Measurements from ENCODE around the gene TBC1D1.
A peak's percentile ranks its signal among the peaks of the same experiment; 100 is the strongest.

Gene TBC1D1

DNA sequence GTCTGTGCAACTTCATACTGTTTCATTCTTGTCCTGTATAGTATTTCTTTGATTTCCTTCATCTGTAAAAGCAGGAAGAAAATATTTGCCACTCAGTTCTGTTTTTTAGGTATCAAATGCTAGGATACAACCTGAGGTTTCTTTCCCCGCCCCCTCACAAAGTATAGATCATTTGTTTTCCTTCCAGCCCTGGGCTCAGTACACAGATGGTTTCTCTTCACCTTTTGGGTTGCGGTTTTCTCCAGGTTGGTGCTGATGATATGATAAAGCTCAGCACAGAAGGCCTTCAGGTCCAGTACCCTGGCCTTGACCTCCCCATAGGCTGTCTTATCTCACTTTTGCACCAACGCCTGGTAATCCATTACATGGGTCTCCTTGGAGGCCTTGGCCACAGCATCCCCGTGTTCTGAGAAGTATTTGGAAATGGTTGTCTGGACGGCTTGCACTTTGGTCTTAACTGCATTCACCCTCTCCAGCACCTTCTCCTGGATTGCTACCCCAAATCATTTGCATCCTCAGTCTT, 104.5 kb downstream of the TBC1D1 start:
- no peak for DNase-seq

DNA sequence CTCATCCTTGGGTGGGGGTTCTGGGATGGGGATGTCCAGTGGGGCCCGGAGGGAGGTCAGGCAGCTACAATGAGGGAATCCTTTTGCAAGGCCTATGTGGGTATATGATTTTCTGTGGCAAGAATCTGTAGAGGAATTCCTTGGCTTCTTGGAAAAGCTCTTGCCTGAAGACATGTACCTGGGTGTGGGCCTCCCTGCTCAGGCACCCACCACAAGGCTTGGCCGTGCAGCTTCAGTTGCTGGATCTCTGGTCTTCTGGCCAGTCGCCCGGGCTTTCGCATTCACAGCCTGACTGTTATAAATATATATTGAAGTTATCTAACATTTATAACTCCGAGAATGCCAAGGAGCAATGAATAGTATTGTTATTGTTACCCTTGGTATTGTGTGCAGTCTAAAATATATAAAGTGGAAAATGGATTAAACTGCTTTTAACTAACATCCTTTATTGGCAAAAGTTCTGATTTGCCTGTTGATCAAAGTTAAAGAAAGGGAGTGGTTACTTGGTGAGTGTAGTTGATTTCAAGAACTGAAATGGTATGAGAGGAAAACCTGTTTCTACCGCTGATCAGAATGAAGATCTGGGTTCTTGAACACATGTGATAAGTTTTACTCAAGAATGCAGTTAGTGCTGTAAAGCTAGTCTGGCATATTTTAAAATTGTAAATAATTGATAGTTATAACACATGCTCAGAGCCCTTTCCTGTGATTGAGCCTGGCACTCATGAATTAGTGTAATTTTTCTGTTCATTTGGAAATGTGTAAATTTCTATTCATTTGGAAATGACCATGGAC, 105.3 kb downstream of the TBC1D1 start:
- DNase-seq = no peak

DNA sequence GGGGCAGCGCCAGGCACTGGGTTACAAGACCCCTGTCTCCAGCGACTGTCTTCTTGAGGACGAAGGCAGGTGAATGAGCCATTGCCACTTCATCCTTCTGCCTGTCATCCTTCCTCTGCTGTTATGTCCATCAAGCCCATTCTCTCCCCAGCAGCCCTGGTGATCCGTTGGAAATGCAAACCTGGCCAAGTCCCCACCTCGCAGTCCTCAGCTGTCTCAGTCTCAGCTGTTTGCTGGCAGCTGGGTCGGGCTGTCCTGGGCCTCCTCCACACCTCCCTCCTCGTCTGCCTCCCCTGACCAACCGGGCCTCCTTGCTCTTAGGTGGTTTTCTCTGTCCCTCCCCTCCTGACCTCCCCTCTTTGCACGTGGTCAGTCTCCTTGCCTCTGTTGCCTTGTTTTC, 107.3 kb downstream of the TBC1D1 start:
- no peak for DNase-seq

DNA sequence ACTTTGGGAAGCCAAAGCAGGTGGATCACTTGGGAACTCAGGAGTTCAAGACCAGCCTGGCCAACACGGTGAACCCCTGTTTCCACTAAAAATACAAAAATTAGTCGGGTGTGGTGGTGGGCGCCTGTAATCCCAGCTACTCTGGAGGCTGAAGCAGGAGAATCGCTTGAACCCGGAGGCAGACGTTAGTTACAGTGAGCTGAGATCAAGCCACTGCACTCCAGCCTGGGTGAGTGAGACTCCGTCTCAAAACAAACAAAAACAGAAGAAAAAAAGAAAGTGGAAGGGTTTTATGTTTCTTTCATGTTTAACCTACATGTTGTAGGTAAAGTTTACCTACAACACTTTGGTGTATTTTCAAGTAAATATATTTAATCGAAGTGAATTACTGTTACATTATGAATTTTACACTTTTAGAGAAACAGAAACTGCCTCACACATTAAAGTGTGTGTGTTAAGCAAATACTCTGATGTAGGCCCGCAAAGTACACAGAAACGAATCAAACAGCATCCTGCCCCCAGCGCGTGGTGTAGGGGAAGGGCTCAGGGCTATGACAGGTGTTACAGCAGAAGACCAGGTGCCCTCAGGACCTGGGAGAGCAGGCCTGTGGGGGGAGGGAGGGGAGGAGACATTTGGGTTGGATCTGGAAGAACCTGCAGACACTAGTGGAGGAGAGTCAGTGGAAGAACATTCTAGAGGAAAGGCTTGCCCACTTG, 108.3 kb downstream of the TBC1D1 start:
- DNase-seq = peak; percentile 76

DNA sequence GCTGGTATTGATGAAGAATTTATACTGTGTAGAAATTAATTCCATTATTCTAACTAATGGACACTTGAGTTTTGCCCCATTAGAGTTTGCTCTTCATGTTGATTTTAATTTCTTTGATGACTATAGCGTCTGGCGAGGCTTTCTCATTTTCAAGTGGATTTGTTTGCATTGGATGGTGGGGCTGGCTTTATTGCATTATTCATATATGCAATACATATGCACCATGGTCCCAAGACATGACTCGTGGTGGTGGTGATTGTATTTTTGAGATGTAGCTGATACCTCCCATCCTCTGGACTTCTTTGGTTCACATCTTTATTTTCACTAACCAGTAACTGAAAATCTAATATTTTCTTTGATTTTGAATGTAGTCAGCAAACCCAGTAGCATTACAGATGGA, 109.1 kb downstream of the TBC1D1 start:
- DNase-seq = no peak

DNA sequence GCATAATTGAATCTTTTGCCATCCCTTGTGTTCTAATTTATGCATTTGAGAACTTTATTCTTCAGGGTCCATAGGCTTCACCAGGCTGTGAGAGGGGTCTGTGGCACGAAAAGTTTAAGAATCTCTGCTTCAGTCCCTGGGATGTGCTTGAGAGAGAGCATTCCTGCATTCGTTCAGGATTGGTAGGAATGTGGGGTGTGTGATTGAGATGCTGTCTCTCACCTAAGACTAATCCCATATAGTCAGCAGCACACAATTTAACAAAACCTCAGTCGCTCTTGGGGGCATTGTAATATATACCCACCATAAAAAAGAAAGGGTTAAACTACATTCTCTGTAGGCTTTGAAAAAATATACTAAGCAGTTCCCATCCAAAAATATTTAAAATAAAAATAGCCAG, 111.0 kb downstream of the TBC1D1 start:
- DNase-seq = no peak

DNA sequence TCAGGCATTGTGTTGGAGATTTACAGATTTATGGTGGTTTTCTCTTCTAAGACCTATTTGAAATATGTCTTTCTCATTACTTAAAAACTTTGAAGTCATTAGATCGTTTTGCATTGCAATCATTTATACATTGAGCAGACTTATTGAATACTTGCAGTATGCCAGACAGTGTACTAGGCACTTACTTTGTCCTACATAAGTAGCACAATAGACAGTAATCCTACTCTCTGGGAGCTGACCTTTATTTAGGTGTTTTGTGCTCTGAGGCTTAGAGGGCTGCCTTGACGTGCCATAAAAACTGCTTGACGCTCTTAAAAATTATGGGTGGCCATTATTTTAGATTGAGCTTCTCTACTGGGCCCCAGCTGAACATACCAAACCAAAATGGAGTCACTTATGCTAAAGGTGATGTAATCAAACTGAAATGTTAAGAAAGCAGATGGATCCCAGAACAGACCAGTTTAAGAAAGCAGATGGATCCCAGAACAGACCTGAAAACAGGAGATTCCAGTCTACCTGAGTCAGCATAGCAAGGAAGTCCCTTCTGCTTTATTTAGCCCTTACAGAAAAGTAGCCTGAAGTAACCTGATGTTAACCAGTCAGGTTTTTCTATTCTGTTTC, 111.7 kb downstream of the TBC1D1 start:
- DNase-seq = no peak

DNA sequence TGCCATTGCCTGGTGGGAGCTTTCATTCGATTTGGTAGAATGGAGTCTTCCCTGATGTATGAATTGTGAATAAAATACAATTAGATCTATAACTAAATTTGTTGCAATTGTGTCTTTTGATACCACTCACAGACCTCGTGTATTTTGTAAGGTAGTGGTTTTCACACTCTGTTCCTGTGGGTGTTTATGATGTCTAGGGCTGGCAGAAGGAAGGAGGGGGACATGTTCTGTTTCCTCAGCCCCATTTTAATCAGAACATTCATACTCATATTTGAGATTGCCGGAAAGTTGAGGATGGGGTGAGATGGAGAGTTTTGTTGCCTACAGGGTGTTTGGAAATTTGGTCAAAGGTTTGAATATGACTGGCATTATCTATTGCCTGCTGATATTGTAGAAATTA, 112.2 kb downstream of the TBC1D1 start:
- DNase-seq = no peak

DNA sequence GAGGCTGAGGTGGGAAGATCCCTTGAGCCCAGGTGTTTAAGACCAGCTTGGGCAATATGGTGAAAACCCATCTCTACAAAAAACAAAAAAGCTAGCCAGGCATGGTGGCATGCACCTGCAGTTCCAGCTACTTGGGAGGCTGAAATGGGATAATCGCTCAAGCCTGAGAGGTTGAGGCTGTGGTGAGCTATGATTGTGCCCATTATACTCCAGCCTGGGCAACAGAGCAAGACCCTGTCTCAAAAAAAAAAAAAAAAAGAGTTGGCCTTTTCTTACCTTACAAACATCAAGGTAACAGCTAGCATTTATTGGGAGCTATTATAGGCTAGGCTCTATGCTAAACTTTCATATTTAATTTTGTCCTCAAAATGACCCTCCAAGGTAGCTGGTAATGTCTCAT, 112.7 kb downstream of the TBC1D1 start:
- DNase-seq = no peak

DNA sequence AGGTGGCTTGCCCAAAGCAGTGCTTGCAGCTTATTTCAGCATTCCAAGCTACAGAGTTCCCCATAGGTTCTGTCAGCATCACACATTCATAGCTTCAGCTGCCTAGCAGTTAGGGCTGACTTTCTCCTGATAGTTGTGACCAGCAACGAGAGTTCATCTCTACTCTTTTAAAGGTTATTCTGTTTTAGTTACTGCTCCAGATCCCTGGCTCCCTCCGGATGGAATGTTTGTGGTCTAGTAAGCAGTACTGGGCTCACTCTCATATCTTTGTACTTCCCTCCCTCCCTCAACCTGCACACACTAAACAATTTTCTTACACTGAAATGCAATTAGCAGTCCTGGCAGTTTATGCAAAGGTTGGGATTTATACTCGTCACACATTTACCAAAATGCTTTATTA, 113.2 kb downstream of the TBC1D1 start:
- DNase-seq = no peak

DNA sequence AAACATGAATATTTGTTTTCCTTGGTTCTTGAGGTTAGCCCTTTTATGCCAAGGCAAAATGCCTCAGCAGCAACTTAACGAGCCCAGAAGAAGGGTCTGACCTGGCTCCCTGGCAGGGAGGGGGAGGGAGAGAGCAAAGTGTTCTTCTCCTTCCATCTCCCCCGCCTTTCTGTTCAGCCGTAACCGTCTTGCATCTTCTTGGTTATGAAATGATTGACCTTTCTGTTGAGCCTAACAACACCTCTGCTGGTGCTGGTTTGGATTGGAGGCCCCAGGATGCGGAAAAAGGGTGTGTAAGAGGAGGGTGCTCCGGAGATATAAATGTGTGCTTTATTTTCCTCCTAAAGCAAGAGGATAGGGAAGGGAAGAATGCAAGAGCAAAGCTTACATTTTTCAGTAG, 114.0 kb downstream of the TBC1D1 start:
- no peak for DNase-seq

DNA sequence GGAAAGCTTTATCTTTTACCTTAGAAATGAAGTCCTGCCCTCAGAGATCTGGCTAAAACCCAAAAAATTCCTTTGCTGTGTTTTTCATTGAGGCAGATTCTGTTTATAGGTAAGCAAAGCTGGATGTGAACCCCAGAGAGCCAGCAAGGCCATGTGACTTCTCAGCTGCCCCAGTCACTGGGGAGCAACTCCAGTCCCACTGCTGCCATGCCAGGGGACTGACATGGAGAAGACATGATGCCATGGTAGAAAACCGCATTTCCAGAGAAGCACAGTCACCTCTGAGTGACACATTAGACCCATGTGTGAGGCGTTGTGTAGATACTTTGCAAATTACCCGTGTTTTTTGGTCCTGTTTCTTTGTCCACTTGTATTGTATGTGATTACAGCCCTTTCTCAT, 114.8 kb downstream of the TBC1D1 start:
- no peak for DNase-seq

DNA sequence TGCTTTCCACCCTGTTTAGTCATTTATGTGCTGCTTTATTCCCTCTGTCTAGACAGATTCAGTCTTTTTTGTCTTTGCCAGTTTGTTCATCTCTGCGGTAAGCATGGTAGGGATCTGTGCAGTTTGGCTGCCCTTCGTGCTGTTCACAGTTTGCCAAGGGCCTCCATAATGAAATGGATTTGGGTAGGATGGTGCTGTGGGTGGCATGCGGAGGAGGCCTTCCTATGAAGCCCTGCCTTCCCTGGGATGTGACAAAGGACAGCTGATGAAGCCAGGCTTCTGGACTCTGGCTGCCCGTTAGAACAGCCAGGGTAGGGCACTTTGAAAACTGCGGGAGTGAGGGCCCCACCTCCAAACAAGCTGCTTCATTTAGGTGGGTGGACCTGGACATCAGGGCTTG, 116.8 kb downstream of the TBC1D1 start:
- DNase-seq = no peak

DNA sequence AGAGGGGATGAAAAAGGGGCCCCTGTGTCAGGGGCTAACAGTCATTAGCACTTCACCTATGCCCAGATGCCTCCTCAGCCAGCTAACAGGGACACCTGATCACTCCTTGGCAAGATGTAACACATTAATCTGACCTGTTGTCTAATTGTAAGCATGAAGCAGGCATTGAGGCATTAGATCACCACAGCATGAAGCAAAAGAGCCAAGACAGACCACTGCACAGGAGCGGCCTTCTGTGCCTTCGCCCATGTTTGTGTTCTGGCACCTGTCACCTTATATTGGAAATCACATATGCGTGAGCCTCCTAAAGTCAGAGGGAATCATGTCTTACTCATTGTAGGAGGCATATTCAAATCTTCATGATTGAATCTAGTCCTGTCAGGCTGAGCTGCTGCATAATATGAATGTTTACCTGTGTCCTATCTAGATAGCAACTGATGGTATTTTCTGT, 117.7 kb downstream of the TBC1D1 start:
- DNase-seq = no peak

DNA sequence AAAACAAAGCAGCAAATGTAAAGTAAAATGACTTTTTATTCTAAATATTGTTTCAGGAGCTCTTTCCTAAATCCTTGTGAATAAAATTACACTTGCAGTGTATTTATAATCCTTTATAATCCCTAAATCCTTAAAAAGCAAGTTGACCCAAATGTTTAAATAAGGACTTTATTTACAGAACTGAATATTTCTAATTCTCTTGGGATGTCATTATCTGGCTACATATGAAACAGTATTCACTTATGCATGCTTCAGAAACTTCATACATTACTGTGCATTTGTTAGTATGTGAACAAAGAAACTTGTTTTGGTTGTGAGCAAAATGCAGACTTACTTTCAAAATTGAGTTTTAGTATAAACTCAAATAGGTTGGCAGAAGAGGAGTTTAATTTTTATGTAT, 118.5 kb downstream of the TBC1D1 start:
- no peak for DNase-seq

DNA sequence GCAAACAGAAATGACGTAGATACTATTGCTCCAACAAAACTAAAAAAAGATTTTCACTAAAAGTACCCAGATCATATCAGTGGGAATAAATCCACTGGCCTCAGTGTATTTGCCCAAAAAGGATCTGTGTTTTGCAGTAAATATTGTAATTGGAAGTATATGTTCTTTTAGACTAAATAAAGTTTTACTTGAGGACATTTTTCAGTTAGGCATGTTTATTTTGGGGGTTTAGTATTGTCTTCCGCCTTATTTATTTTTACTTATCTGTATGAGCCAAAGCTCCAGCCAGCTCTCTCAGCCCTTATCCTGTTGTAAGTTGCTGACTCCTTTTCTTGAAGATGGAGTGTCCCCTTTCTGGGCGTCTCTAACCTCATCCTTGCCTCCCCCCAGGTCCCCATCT, 119.1 kb downstream of the TBC1D1 start:
- DNase-seq = no peak

DNA sequence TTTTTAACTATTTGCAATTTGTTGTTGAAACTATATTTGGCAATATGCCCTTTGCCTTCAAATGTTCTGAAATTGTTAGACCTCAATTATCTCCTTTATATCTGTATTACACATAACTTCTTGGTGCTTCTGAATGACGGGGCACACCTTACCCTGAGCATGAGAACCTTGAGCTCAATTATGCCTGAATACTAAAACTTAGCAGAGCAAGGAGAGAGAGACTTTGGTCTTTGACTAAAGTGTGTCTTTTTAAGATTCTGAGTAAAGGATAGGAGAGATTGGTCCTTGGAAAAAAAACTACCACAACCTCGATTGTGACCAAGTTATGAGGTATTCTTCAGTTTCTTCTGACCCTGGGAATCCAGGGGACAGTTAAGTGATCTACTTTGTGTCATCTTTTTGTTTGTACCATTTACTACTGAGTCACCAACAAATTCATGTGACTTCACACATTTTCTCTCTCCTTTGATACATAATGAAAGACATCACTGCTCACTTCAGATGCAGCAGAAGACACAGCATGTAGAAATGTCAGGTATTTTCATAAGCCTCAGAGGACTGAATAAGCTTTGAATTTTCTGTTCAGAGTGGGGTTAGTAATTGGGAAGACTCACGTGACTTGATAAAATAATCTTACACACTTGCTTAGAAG, 120.8 kb downstream of the TBC1D1 start:
- DNase-seq = no peak

DNA sequence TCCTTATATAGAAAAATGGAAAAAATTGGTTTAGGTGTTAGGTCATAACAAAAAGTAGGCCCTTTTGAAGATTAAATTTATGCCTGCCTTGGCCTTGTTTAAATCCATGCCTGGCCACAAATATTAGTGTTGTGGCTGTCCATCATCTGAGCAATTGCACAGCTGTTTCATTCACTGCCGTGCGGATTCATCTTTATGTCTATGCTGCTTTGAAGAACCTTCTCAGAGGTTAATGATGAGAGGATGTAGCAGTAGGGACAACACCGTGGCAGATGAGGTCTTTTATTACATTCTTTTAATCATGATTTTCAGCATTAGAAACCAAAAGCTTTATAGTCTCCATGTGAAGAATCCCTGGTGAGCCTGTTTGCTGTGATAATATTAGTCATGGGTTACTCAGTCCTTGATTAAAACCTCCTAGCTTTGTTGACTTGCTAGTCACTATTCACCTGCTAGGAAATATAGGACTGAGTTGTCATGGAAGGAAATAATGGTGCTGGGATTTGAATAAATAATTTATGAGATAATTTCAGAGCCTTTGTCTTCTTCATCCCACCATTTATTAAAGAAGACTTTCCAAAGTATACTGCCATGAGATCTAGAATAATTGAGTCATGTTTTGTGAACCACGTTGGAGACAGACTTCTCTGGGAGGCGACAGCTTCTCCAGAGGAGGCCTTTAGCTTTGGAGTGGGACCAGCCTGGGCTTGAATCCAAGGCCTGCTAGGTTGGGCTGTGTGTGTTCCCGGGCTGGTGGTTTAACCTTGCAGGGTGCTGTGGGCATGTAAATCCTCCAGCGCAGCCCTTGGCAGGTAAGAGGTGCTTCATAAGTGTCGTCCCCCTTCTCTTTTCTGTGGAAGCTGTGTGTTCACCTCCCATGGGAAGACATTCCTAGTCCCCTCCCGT, 122.8 kb downstream of the TBC1D1 start:
- DNase-seq = peak; percentile 86

DNA sequence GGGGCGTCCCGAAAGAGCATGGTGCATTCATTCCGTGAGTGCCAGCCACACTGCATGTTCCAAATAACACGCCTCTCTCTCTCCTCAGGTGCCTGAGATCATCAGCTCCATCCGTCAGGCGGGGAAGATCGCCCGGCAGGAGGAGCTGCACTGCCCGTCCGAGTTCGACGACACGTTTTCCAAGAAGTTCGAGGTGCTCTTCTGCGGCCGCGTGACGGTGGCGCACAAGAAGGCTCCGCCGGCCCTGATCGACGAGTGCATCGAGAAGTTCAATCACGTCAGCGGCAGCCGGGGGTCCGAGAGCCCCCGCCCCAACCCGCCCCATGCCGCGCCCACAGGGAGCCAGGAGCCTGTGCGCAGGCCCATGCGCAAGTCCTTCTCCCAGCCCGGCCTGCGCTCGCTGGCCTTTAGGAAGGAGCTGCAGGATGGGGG, 123.6 kb downstream of the TBC1D1 start:
- DNase-seq = no peak

DNA sequence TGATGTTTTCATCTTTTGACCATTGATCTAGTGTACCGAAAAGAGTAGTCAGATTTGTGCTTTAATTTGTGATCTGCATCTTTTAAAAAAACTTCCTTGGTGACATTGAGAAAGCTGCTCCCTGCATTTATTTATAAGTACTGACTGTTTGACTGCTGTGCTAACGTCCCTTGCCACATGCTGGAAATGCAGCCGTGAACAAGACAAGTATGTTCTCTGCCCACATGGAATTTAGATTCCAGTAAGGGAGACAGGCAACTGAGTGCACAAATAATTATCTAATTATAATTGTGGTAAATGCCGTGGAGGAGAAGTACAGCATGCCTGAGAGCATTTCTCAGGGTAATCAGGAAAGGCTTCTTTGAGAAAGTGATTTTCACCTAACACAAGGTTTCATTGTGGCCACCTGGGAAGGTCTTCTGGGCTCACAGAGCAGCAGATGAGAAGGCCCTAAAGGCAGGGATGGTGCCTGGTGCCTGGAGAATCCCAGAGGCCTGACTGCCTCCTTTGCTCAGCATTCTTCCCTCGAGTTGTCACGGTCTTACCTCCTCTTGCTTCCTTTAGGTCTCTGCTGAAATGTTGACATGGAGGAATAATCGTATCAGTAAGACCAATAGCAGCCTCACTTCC, 125.1 kb downstream of the TBC1D1 start:
- DNase-seq = no peak

DNA sequence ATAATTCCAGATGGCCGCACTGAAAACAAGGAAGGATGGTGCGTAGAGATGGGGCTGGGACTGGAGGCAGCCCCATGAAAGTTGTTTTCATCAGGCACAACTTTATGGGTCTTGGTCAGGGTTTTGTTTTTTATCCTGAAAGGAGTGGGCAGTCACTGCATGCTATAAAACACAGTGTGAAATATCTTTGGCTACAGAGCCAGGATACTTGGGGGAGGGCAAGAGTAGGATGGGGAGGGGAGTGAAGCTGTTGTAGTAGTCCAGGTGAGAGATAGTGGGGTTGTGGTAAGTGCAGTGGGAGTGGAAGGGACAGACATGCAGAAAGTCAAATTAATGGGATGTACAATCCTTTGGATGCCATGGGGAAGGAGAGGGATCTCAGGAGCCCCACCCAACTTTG, 125.8 kb downstream of the TBC1D1 start:
- DNase-seq = no peak

DNA sequence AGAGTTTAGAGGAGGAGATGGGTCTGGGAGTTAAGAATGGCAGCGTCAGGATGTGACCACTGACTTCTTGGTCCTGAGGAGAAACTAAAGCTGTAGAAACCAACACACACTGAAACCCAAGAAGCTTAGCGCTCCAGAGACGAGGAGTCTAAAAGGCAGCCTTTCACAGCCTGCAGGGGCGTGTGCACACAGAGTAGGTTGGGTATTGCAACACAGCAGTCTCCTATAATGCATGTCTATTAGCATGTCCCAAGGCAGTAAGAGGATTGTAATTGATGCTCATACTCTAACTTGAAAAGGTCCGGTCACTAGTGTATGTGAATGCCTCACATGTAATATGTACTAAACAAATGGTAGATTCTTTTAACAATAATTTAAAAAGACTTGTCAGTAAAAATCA, 126.7 kb downstream of the TBC1D1 start:
- no peak for DNase-seq

All from NCI-H2081 treated with DMSO at 0.1 percent for 48 hours (cell line).